ENCODE results near the gene BBIP1. TPM values are rescaled to one million over a fixed set of nuclear protein-coding genes. Genes with fewer than 3 reads are reported as not detected.
A peak's percentile ranks its signal among the peaks of the same experiment; 100 is the strongest.
"Not testable (repeated sequence)": the region's sequence is repeated elsewhere in the genome, so short reads cannot be mapped to it uniquely, and the experiment has no call there.

The BBIP1 gene
- total RNA-seq, 2 experiments from 2014 or later: 35.6 to 37.1 TPM

DNA sequence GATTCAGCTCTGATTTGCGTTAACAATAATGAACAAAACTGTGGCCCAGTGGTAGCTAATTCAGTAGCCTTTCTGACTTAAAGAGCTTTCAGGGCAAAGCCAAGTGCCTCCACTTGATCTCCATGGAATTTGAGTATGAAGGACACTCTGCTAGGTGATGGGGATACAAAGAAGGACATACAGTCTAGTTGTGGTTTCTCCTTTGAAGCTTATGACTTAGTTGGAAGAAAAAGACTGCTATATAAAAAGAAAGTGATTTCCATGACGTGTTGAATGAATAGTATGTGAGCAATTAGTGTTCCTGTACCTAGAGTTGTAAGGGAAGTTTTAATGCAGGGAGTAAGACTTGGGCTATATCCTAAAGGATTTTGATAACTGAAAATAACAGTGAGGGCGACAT lies 39.0 kb downstream of the BBIP1 start:
- Mint-ChIP-seq H3K36me3 (peaks cover 49% of the 10 kb centered on the region), H3K9me3 (no peaks in the 10 kb centered on the region), H3K4me1 (peaks cover 76% of the 10 kb centered on the region), H3K27me3 (no peaks in the 10 kb centered on the region), H3K27ac (peak overlapping the region; percentile 36), H3K4me3 (peak overlapping the region; percentile 1)
- DNase-seq: no peak

DNA sequence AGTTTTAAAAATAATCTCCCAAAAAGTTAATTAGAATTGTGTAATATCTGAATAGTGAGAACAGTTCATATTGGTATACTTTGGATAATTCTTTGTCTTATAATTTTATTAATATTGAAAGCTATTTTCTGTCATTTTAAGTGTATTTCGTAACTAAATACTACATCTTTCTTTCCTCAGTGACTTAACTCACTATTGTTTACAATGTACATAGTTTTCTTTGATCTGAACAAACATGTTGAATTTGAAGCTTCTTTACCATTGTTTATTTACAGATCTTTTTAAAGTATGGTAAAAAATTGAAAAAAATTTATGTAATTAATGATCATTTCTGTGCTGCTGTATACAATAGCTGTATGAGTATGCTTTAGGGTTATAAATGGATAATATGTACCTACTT lies 42.2 kb downstream of the BBIP1 start:
- peaks cover 58% of the 10 kb centered on the region for H3K4me1 Mint-ChIP-seq
- H3K27ac Mint-ChIP-seq: peak overlapping the region; percentile 65
- no peak for DNase-seq
- no peaks in the 10 kb centered on the region for H3K27me3 Mint-ChIP-seq
- no peak overlapping the region for H3K4me3 Mint-ChIP-seq
- peaks cover 31% of the 10 kb centered on the region for H3K36me3 Mint-ChIP-seq
- no peaks in the 10 kb centered on the region for H3K9me3 Mint-ChIP-seq

DNA sequence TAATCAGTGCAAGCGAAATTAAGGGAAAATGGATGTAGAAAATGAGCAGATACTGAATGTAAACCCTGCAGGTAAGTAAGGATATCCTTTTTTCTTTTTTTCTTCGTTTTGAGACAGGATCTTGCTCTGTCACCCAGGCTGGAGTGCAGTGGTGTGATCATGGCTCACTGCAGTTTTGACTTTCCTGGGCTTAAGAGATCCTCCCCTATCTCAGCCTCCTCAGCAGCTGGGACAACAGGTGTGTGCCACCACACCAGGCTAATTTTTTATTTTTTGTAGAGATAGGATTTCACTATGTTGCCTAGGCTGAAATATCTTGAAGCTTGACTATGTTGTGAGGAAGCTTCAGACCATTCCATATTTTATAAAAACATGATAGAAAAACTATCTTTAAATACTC lies 43.0 kb downstream of the BBIP1 start:
- H3K36me3 Mint-ChIP-seq: peaks cover 26% of the 10 kb centered on the region
- no peaks in the 10 kb centered on the region for H3K27me3 Mint-ChIP-seq
- DNase-seq: no peak
- H3K4me1 Mint-ChIP-seq: peaks cover 55% of the 10 kb centered on the region
- H3K4me3 Mint-ChIP-seq: peak overlapping the region; percentile 44
- H3K27ac Mint-ChIP-seq: peak overlapping the region; percentile 58
- H3K9me3 Mint-ChIP-seq: no peaks in the 10 kb centered on the region

DNA sequence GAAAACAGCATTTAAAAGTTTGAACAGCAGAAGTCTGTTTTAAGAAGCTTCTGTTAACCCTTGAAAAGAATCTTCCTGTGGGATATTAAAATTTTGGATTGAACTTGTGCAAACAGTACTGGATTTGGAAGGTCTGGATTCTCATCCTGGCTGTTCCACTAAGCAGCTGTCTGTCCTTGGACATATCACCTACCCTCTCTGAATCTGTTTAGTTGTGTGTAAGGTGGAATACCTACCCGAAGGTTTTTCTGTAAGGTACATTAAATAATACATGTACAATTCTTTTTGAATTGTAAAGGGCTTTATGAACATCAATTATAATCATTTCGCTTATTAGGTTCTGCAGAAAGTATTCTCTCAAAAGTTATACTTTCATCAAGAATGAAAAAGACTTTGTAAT lies 45.0 kb downstream of the BBIP1 start:
- Mint-ChIP-seq H3K4me1 (peaks cover 55% of the 10 kb centered on the region), H3K4me3 (peak overlapping the region; percentile 82), H3K9me3 (no peaks in the 10 kb centered on the region), H3K36me3 (peaks cover 27% of the 10 kb centered on the region), H3K27me3 (no peaks in the 10 kb centered on the region), H3K27ac (peak overlapping the region; percentile 88)
- no peak for DNase-seq

DNA sequence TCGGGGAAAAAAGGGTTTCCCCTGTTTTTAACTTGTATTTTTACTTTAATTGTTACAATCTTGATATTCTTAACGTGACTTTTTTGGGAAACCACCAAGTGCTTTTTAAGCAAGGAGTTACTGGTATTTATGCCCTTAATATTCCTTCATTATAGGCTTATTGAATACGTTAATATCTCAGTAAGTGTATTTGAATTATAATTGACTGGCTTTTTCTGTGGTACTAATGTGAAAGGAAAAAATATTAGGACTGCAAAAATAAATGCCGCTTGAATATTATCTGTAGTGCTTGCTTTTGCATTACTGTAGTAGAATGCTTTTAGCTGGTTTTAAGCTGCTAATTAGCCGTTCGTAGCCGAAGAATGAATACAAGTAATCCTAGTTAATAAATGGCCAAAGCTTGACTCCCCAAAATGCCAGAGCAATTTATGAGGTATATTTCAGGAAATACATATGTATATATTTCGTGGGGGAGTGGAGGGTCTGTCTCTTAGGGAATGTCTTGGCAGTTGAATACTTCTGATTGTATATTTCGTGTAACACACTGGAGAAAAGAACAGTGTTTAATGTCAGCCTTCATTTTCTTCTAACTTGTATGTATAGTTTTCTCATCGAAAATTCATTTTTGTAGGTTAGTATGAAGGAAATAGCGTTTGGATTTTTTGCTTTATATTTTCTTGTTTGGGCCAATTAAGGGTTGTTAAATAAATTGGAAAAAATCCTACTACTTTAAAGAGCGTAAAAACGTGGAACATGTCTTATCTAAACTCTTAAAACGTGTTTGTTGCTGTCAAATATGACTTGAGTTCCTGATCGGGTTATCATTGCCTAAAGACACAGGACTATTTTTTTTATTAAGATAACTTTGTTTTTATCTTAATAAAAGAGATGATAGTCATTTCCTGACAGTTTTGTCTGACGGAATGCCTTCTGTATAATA lies 45.7 kb downstream of the BBIP1 start:
- DNase-seq: no peak
- Mint-ChIP-seq H3K4me3 (peak overlapping the region; percentile 94), H3K36me3 (peaks cover 24% of the 10 kb centered on the region), H3K27ac (peak overlapping the region; percentile 95), H3K9me3 (no peaks in the 10 kb centered on the region), H3K27me3 (no peaks in the 10 kb centered on the region), H3K4me1 (peaks cover 55% of the 10 kb centered on the region)

DNA sequence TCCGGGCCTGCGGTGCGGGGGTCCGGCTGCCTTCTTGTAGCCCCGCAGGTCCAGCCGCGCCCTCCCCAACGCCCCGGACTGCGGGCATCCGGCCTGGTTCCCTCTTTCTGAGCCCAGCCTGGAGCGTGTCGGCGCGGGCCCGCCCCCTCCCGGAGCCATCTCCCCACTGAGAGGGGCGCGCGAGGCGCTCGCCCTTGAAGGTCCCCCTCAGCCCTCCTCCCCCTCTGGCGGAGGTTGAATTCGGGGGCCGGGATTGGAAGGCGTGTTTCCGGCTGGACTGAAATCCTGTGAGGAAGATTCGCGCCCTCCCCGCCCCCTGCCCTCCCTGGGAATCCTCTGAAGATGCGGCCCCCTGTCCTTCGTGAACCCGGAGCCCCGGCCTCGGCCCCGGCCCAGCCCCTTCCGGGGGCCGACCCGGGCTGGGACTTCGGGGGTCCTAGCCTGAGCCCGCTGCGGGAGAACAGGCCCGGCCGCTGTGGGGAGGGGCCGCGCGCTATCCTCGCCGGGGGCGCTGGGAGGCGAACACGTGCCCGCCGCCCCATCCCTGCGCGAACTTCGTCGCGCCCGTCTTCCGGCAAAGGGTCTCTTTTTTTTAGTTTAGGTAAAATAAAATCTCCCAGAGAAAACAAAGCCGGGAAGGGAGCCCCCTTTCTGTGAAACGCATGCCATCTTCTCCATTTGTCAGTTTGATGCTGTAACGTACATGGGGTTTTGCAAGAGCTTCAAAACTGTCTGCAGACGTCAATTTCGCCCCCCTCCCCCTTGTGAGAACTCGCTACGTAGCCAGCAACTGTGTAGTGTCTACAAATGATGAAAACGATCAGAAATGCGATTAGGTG lies 46.6 kb downstream of the BBIP1 start:
- H3K4me3 Mint-ChIP-seq: peak overlapping the region; percentile 94
- H3K36me3 Mint-ChIP-seq: peaks cover 16% of the 10 kb centered on the region
- no peaks in the 10 kb centered on the region for H3K9me3 Mint-ChIP-seq
- DNase-seq: peak; percentile 82
- peaks cover 55% of the 10 kb centered on the region for H3K4me1 Mint-ChIP-seq
- peak overlapping the region; percentile 95 for H3K27ac Mint-ChIP-seq
- no peaks in the 10 kb centered on the region for H3K27me3 Mint-ChIP-seq

DNA sequence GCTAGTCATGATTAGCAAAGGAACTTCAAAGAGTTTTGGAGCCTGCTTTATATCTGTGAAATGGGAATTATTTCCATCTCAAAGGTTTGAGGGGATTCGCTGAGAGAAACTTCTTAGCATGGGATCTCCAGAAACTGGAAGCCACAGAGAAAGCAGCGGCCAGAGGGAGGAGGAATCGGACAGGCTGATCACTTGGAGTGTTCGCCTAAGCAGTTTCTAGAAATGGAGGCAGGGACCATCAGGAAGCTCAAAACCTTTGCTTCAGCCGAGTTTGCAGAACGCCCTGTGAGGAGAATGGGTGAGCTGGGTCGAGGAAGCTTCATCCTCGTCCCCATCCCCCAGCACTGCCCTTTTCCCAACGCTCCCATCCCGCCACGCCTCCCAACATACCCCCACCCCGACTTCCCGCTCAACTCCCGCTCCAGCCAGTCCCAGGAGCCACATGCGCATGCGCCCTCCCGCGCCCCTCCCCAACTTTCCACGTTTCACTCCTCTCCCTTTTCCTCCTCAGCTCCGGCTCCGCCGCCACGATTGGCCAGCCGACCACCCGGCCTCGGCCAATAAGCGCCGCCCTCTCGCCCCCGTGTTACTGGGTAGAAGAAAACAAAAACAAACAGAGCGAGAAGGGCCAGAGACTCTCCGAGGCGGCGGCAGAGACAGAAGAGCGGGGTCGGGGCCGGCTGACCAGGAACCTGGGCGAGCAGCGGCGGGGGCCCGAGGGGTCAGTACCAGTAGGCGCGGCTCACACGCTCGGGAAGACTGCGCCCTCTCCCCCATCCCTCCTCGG lies 47.5 kb downstream of the BBIP1 start, which contains the start of gene PDCD4:
Gene PDCD4 (plus strand): TSS at position 631 of the 787 bp plus-strand sequence. CDS start 4,100 bp downstream, outside the sequence.
- Mint-ChIP-seq H3K36me3 (peaks cover 16% of the 10 kb centered on the region), H3K27ac (peak within 1 kb of the TSS; percentile 95), H3K4me3 (peak within 1 kb of the TSS; percentile 94), H3K9me3 (no peaks in the 10 kb centered on the region), H3K4me1 (peaks cover 59% of the 10 kb centered on the region), H3K27me3 (no peaks in the 10 kb centered on the region)
- peak; percentile 95 for DNase-seq

DNA sequence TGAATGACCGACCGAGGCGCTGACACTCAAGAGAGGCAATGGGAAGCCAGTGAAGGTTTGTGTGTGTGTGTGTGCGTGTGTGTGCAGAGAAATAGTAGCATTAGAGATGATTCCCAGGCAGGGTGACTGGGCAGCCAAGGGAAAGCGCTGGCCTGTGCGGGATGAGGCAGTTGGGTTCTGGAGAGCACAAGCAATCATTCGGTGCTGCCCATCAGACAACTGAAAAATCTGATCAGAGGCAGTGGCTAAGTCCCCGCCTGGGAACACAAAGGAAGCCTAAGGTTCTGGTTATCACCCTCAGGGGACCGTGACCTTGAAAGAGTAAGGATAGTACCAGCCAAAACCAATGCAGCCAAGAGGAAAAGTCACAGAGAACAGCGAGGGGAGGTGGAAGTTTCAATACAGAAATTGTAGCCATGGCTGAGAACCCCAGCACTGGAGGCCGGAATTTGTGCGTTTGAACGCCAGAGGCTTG lies 48.1 kb downstream of the BBIP1 start:
- Mint-ChIP-seq H3K27me3 (no peaks in the 10 kb centered on the region), H3K4me3 (peak overlapping the region; percentile 94), H3K36me3 (peaks cover 13% of the 10 kb centered on the region), H3K27ac (peak overlapping the region; percentile 82), H3K9me3 (no peaks in the 10 kb centered on the region), H3K4me1 (peaks cover 63% of the 10 kb centered on the region)
- DNase-seq: no peak

DNA sequence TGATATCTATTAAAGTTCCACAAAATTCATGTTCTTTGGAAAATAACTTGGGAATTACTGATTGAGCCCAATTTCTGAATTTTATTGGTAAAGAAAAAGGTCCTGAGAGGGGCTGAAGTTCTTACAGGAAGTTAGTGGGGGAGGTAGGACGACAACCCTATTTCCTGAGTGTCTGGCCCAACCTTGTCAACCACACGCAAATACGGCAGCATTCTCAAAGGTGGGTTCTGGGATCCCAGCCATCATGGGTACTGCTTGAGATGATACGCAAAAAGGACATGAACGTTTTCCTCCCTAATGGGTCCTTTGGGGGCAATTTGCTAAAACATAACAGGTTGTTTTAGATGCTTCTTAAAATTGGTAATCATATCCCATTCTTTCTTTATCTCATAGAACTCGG lies 50.0 kb downstream of the BBIP1 start:
- Mint-ChIP-seq H3K27ac (peak overlapping the region; percentile 82), H3K36me3 (peaks cover 10% of the 10 kb centered on the region), H3K4me3 (peak overlapping the region; percentile 48), H3K27me3 (no peaks in the 10 kb centered on the region), H3K4me1 (peaks cover 71% of the 10 kb centered on the region), H3K9me3 (no peaks in the 10 kb centered on the region)
- no peak for DNase-seq

DNA sequence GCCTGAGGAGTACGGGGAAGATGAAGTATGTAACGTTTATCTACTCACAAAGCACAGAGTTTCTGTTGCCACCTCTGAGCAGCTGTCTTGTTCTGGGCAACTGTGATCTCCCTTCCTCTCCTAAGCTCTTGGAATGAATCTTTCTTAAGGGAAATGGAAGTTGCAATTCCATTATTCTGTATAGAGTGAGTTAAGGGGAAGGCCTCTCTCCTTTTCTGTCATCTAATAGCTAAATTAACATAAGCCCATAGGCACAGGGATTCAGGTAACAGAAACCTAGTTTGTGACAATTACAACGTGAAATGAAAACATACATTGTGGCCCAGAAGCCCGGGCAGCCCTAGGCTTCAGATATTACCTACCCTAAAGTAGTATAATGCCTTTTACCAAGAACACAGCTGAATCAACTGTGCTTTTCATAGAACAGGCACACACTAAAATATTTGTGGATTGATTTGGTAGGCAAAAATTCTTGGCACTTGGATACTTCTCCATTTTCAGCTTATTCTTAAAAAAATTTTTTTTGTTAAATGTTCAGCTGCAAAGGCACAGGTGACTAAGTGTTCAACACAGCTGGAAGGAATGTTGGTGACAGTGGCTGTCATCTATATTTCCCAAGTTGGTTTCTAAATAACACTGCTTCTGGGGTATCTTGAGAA lies 51.0 kb downstream of the BBIP1 start:
- H3K9me3 Mint-ChIP-seq: no peaks in the 10 kb centered on the region
- H3K27me3 Mint-ChIP-seq: no peaks in the 10 kb centered on the region
- DNase-seq: no peak
- peak overlapping the region; percentile 48 for H3K4me3 Mint-ChIP-seq
- H3K36me3 Mint-ChIP-seq: peaks cover 8% of the 10 kb centered on the region
- peak overlapping the region; percentile 82 for H3K27ac Mint-ChIP-seq
- H3K4me1 Mint-ChIP-seq: peaks cover 82% of the 10 kb centered on the region

DNA sequence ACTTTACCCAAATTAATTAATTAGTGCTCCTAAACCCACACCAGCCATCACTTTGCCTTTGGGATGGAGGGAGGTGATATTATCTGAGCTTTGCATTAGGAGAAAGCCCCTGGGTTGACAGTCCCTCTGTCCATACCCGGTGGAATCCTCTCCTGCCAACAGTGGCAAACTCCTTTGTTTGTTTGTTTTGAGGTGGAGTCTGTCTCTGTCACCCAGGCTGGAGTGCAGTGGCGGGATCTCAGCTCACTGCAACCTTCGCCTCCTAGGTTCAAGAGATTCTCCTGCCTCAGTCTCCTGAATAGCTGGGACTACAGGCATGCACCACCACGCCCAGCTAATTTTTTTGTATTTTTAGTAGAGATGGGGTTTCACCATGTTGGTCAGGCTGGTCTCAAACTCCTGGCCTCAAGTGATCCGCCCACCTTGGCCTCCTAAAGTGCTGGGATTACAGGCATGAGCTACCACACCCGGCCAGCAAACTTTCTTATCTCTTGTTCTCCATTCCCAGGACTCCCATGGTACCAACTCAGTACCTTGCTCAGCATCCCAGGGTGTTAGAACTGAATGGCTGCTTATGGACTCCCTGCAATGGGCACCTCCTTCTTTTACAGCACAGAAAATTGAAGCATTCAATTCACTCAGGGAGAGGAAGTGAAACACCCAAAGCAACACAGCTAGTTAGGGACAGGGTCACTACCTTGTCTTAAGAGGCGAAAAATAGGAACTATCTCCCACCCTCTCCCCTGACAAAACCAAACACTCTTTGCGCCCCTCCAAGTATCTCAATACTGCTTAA lies 51.8 kb downstream of the BBIP1 start:
- H3K9me3 Mint-ChIP-seq: not testable (repeated sequence)

DNA sequence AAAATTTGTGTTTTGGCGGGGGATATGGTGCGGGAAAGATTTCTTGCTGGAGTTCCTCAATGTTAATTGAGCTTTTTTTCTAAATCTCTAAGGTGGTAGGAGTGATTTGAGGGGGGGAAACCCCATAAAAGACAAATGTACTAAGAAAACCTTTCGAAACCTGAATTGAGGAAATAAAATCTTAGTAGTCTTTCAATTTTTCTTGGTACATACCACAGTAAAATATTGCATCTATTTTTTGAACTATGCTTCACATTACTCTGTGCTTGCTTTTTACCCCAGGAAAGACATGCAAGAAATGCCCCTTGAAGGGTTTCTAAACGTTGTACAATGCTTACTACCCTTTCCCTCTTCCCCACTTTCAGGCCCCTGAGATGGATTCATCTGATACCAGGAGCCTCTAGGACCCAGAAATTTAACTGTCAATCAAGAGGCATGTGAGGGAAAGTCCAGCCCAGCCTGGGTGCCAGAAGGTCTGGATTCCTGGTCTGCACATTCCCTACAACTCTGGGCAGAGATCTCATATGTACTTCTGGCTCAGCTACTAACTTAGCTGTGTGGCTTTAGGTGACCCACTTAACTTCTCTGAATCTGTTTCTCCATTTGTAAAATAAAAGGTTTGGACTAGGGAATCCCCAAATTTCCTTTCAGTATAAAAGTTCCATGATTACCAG lies 53.0 kb downstream of the BBIP1 start:
- Mint-ChIP-seq H3K27ac (peak overlapping the region; percentile 95), H3K9me3 (peaks cover 2% of the 10 kb centered on the region), H3K4me3 (peak overlapping the region; percentile 68), H3K27me3 (no peaks in the 10 kb centered on the region), H3K4me1 (peaks cover 93% of the 10 kb centered on the region), H3K36me3 (peaks cover 9% of the 10 kb centered on the region)
- no peak for DNase-seq

More for the DNA sequence above, 51.8 kb downstream of the BBIP1 start:
- Mint-ChIP-seq H3K27ac (peak overlapping the region; percentile 82), H3K4me1 (peaks cover 88% of the 10 kb centered on the region)
- not testable (repeated sequence) for DNase-seq, H3K36me3 Mint-ChIP-seq, H3K4me3 Mint-ChIP-seq, H3K27me3 Mint-ChIP-seq
